Spleen (tissue), 7 donors: ENCODE results near the gene TEX261.

Experiments used
- POLR2A ChIP-seq, 3 donors: fragments of 450-650 bp; IDR thresholded peaks; one replicate each; pipeline ENCODE4 v1.5.1; 2017; ENCODE audit warnings: antibody characterized with exemption in 3 of 3, mild to moderate bottlenecking in 1 of 3
- POLR2AphosphoS5 ChIP-seq, 3 donors: sonication (generic); formaldehyde crosslinking; IDR thresholded peaks; one replicate each; pipeline ENCODE4 v1.5.1; 2017; ENCODE audit warnings: antibody characterized with exemption in 3 of 3
- TF ChIP-seq, protein P1 (sequence below), 11 experiments: fragments of 200-600 bp in 7 of 11; fragments of 450-650 bp in 4 of 11; sonication (generic) in 4 of 11; IDR thresholded peaks in 8 of 11; conservative IDR thresholded peaks in 3 of 11; 1 replicate in 7 of 11; 2 replicates in 4 of 11; pipeline versions ENCODE4 v1.4.0 to v1.8.0; 2016 to 2021; ENCODE audit warnings: antibody characterized with exemption in 11 of 11, inconsistent platforms in 4 of 11, mild to moderate bottlenecking in 1 of 11
- donor health status: DM: no; HTN: no; CAD: no; lungs with moderate emphysema.
- donor health status: DM: no; HTN: no; CAD: no.
- donor health status: DM: no; HTN: no; CAD: no.

DNA sequence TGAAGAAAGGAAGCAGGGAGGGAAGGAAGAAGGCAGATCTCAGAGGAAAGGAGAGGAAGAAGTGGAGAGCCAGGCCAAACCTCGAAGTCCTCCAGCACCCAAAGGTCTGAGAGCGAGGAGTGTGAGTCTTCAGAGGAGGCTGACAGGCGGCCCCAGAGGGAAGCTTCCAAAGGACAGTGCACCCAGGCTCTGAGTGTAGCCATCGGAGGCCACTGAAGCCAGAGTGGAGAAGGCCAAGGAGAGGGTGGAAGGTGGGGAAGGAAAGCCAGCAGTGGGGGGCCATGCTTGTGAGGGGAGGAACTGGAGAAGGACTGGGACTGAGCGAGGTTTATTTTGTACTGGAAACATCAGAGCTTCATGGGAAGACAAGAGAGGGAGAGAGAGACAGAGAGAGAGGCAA lies 53.0 kb downstream of the TEX261 start:
- TF ChIP-seq, protein P1, sequence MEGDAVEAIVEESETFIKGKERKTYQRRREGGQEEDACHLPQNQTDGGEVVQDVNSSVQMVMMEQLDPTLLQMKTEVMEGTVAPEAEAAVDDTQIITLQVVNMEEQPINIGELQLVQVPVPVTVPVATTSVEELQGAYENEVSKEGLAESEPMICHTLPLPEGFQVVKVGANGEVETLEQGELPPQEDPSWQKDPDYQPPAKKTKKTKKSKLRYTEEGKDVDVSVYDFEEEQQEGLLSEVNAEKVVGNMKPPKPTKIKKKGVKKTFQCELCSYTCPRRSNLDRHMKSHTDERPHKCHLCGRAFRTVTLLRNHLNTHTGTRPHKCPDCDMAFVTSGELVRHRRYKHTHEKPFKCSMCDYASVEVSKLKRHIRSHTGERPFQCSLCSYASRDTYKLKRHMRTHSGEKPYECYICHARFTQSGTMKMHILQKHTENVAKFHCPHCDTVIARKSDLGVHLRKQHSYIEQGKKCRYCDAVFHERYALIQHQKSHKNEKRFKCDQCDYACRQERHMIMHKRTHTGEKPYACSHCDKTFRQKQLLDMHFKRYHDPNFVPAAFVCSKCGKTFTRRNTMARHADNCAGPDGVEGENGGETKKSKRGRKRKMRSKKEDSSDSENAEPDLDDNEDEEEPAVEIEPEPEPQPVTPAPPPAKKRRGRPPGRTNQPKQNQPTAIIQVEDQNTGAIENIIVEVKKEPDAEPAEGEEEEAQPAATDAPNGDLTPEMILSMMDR (IDR thresholded peaks at IDR 0.05 in 8 of 11, conservative IDR thresholded peaks at IDR 0.05 in 3 of 11), result no peak
- TF ChIP-seq POLR2AphosphoS5 (IDR thresholded peaks at IDR 0.05) (no peak), POLR2A (IDR thresholded peaks at IDR 0.05) (no peak)
